ENCODE data around the gene CRAMP1.

The CRAMP1 gene

GRCh38 chr16:1602285-1602684 lies 9.9 kb upstream of the CRAMP1 start:
- no peak for DNase-seq

GRCh38 chr16:1606774-1607173 lies 5.4 kb upstream of the CRAMP1 start:
- DNase-seq = no peak

- no peak for DNase-seq
Measured at GRCh38 chr16:1607971-1608370, 4.2 kb upstream of the CRAMP1 start.

- peak; percentile 88 for DNase-seq
Measured at GRCh38 chr16:1610071-1610898, 1.9 kb upstream of the CRAMP1 start.

GRCh38 chr16:1610899-1611632 lies 1.1 kb upstream of the CRAMP1 start:
- no peak for DNase-seq

- no peak for DNase-seq
Measured at GRCh38 chr16:1613211-1613622, 1.1 kb downstream of the CRAMP1 start.

GRCh38 chr16:1613728-1614455 lies 1.7 kb downstream of the CRAMP1 start:
- peak; percentile 12 for DNase-seq

GRCh38 chr16:1614456-1615102 lies 2.4 kb downstream of the CRAMP1 start:
- peak; percentile 8 for DNase-seq

- DNase-seq = no peak
Measured at GRCh38 chr16:1615761-1616160, 3.6 kb downstream of the CRAMP1 start.

GRCh38 chr16:1619976-1620375 lies 7.8 kb downstream of the CRAMP1 start:
- no peak for DNase-seq

- no peak for DNase-seq
Measured at GRCh38 chr16:1620391-1620790, 8.2 kb downstream of the CRAMP1 start.

- no peak for DNase-seq
Measured at GRCh38 chr16:1621851-1622250, 9.7 kb downstream of the CRAMP1 start.

- no peak for DNase-seq
Measured at GRCh38 chr16:1626327-1626726, 14.2 kb downstream of the CRAMP1 start.

- no peak for DNase-seq
Measured at GRCh38 chr16:1626776-1627175, 14.6 kb downstream of the CRAMP1 start.

- no peak for DNase-seq
Measured at GRCh38 chr16:1630450-1631213, 18.5 kb downstream of the CRAMP1 start.

GRCh38 chr16:1631230-1631629 lies 19.1 kb downstream of the CRAMP1 start:
- DNase-seq = no peak

- no peak for DNase-seq
Measured at GRCh38 chr16:1631931-1632637, 19.9 kb downstream of the CRAMP1 start.

- no peak for DNase-seq
Measured at GRCh38 chr16:1632638-1632970, 20.4 kb downstream of the CRAMP1 start.

- no peak for DNase-seq
Measured at GRCh38 chr16:1633310-1633709, 21.1 kb downstream of the CRAMP1 start.

GRCh38 chr16:1634541-1634940 lies 22.4 kb downstream of the CRAMP1 start:
- no peak for DNase-seq

- no peak for DNase-seq
Measured at GRCh38 chr16:1635070-1635469, 22.9 kb downstream of the CRAMP1 start.

- no peak for DNase-seq
Measured at GRCh38 chr16:1637526-1637925, 25.4 kb downstream of the CRAMP1 start.

All from CD4-positive, alpha-beta T cell treated with Interferon gamma for 1 hour (primary cell).